ENCODE results near the gene SLC22A1. TPM values are rescaled to one million over a fixed set of nuclear protein-coding genes. Genes with fewer than 3 reads are reported as not detected.

The SLC22A1 gene
- total RNA-seq, 1 donor from 2014 or later = 3.2 TPM

GRCh38 chr6:160134779-160135547 is 13.3 kb downstream of the SLC22A1 start:
- H3K4me3 Mint-ChIP-seq (ENCODE audit: unreplicated experiment) = no peak overlapping the region
- H3K27me3 ChIP-seq (ENCODE audit: insufficient read depth, low read length) = no peaks in the 10 kb centered on the region
- H3K79me2 ChIP-seq (ENCODE audit: insufficient read depth, low read length) = no peaks in the 10 kb centered on the region
- H3K9me3 ChIP-seq (ENCODE audit: insufficient read depth, low read depth, low read length) = no peaks in the 10 kb centered on the region
- H3K9ac ChIP-seq (ENCODE audit: low read length) = no peak overlapping the region
- peaks cover 10% of the 10 kb centered on the region for H3K36me3 Mint-ChIP-seq (ENCODE audit: low read depth, unreplicated experiment)
- H3K36me3 ChIP-seq (ENCODE audit: insufficient read depth, low read length) = no peaks in the 10 kb centered on the region
- DNase-seq (ENCODE audit: low read depth) (no peak), FAIRE-seq (no peak)
- no peak overlapping the region for H3K4me3 ChIP-seq (ENCODE audit: insufficient read depth, low read depth, low read length)
- TF ChIP-seq CTCF (IDR thresholded peaks at IDR 0.05; ENCODE audit: insufficient read depth, low read depth, low read length) = no peak
- TF ChIP-seq EZH2 (IDR thresholded peaks at IDR 0.05; ENCODE audit: insufficient read depth, low read length) = no peak
- peaks cover 2% of the 10 kb centered on the region for H3K9me3 Mint-ChIP-seq (ENCODE audit: unreplicated experiment)
- no peak overlapping the region for H2AFZ ChIP-seq (ENCODE audit: low read depth, low read length)
- H3K4me1 Mint-ChIP-seq (ENCODE audit: low read depth, unreplicated experiment) = peaks cover 21% of the 10 kb centered on the region
- peaks cover 21% of the 10 kb centered on the region for H3K27me3 Mint-ChIP-seq (ENCODE audit: low read depth, unreplicated experiment)
- no peaks in the 10 kb centered on the region for H4K20me1 ChIP-seq (ENCODE audit: insufficient read depth, low read length)
- no peak overlapping the region for H3K4me2 ChIP-seq (ENCODE audit: low read length)
- H3K27ac Mint-ChIP-seq (ENCODE audit: unreplicated experiment) = no peak overlapping the region
- H3K27ac ChIP-seq (ENCODE audit: low read depth, low read length) = no peak overlapping the region
- peaks cover 15% of the 10 kb centered on the region for H3K4me1 ChIP-seq (ENCODE audit: insufficient read depth, low read length)

GRCh38 chr6:160135907-160136655 is 14.5 kb downstream of the SLC22A1 start:
- DNase-seq (ENCODE audit: low read depth) = no peak

More at GRCh38 chr6:160135907-160136655, 14.5 kb downstream of the SLC22A1 start:
- no peak overlapping the region for H3K27ac ChIP-seq (ENCODE audit: low read depth, low read length)
- H3K4me3 ChIP-seq (ENCODE audit: insufficient read depth, low read depth, low read length) = no peak overlapping the region
- Mint-ChIP-seq H3K27ac (ENCODE audit: unreplicated experiment) (no peak overlapping the region), H3K4me3 (ENCODE audit: unreplicated experiment) (no peak overlapping the region), H3K4me1 (ENCODE audit: low read depth, unreplicated experiment) (peaks cover 23% of the 10 kb centered on the region), H3K36me3 (ENCODE audit: low read depth, unreplicated experiment) (peaks cover 8% of the 10 kb centered on the region), H3K9me3 (ENCODE audit: unreplicated experiment) (no peaks in the 10 kb centered on the region), H3K27me3 (ENCODE audit: low read depth, unreplicated experiment) (peaks cover 16% of the 10 kb centered on the region)
- H3K9me3 ChIP-seq (ENCODE audit: insufficient read depth, low read depth, low read length) = no peaks in the 10 kb centered on the region
- no peak overlapping the region for H3K9ac ChIP-seq (ENCODE audit: low read length)
- TF ChIP-seq CTCF (IDR thresholded peaks at IDR 0.05; ENCODE audit: insufficient read depth, low read depth, low read length) (no peak), EZH2 (IDR thresholded peaks at IDR 0.05; ENCODE audit: insufficient read depth, low read length) (no peak)
- H2AFZ ChIP-seq (ENCODE audit: low read depth, low read length) = no peak overlapping the region
- no peaks in the 10 kb centered on the region for H3K27me3 ChIP-seq (ENCODE audit: insufficient read depth, low read length)
- no peak overlapping the region for H3K4me2 ChIP-seq (ENCODE audit: low read length)
- no peaks in the 10 kb centered on the region for H4K20me1 ChIP-seq (ENCODE audit: insufficient read depth, low read length)
- peaks cover 17% of the 10 kb centered on the region for H3K4me1 ChIP-seq (ENCODE audit: insufficient read depth, low read length)
- no peaks in the 10 kb centered on the region for H3K79me2 ChIP-seq (ENCODE audit: insufficient read depth, low read length)
- FAIRE-seq = no peak
- H3K36me3 ChIP-seq (ENCODE audit: insufficient read depth, low read length) = no peaks in the 10 kb centered on the region

Data from astrocyte (in vitro differentiated cells and primary cell).